ENCODE measurements around the gene MYBPC3. TPM values are rescaled to one million over a fixed set of nuclear protein-coding genes. Genes with fewer than 3 reads are reported as not detected.

Gene MYBPC3
- total RNA-seq, 4 donors from 2014 or later = 0.21 to 0.57 TPM; not detected in 2

GRCh38 chr11:47377571-47378009 lies 25.1 kb upstream of the MYBPC3 start:
- Histone ChIP-seq H3K4me1 (peaks cover 8% of the 10 kb centered on the region), H3K4me3 (peak overlapping the region; percentile 42), H3K27ac (peak overlapping the region; percentile 71), H3K36me3 (no peaks in the 10 kb centered on the region), H3K9me3 (no peaks in the 10 kb centered on the region), H3K27me3 (no peaks in the 10 kb centered on the region)
- no peak for DNase-seq (ENCODE audit: low spot score in 2 of 2)
- TF ChIP-seq CTCF (IDR thresholded peaks at IDR 0.05) (no peak), POLR2AphosphoS5 (IDR thresholded peaks at IDR 0.05) (no peak)
- WGBS = 79% methylated on average over 5 of the region's 5 CpGs

DNA sequence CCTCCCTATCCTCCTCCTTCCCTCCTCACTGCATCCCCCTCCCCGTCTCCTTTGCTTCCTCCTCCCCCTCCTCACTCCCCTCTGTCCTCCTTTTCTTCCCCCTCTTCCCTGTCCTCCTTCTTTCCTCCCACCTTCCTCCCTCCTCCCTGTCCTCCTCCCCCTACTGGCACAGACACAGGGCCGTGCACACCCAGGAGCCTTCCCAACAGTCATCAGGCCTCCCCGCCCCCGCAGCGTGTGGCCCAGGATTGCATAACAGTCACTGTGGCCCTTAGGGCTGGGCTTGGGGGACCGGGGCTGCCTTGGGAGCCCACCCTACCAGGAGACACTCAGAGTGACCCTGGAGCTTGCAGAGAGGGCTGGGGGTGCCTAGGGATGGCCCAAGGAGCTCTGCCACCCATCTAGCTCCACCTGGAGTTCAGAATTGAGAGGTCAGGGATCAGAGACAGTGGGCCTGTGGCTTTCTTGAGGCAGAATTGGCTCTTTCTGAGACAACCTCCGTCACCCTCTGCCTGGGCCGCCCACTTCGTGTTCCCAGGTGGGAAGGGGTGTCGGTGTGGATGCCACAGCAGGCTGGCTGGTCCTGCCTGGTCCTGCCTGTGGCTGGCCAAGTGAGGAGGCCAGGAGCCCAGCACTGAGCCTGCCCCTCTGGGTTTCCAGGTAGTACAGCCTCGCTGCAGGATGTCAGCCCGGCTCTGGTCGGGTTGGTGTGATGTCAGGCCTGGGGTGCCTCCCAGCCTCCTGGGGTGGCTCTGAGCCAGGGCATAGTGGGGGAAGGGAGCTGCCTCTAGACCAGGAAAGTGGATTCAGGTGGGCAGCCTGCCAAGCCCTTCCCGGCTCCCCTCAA lies 24.2 kb upstream of the MYBPC3 start:
- peak overlapping the region; percentile 71 for H3K27ac ChIP-seq
- no peak for DNase-seq (ENCODE audit: low spot score in 2 of 2)

DNA sequence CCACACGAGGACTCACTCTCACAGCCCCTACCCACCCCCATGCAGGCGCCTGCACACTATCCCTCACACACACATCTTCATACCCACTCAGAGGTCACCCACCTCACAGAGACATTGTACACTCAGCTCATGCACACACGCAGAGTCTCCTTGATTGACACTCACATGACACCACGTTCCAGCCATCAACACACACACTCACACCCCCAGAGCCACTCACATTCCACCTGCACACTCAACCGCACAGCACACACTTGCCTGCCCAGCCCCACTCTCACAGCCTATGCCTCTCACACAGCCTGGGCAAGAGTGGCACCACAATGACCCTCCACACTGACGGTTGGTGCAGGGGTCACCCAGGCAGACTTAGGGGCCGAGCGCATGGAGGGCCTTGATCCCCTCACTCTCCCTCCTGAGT lies 23.6 kb upstream of the MYBPC3 start:
- Histone ChIP-seq H3K36me3 (no peaks in the 10 kb centered on the region), H3K9me3 (no peaks in the 10 kb centered on the region), H3K4me3 (peak overlapping the region; percentile 42), H3K27ac (peak overlapping the region; percentile 10), H3K27me3 (no peaks in the 10 kb centered on the region), H3K4me1 (peaks cover 8% of the 10 kb centered on the region)
- no peak for TF ChIP-seq POLR2A (IDR thresholded peaks at IDR 0.05)
- TF ChIP-seq EP300 (IDR thresholded peaks at IDR 0.05) = no peak
- no peak for TF ChIP-seq CTCF (IDR thresholded peaks at IDR 0.05)
- no peak for TF ChIP-seq POLR2AphosphoS5 (IDR thresholded peaks at IDR 0.05)
- 76% methylated on average over 8 of the region's 8 CpGs for WGBS
- DNase-seq (ENCODE audit: low spot score in 2 of 2) = no peak

More for the DNA sequence above, 24.2 kb upstream of the MYBPC3 start:
- Histone ChIP-seq H3K27me3 (no peaks in the 10 kb centered on the region), H3K36me3 (no peaks in the 10 kb centered on the region), H3K4me1 (peaks cover 8% of the 10 kb centered on the region), H3K9me3 (no peaks in the 10 kb centered on the region), H3K4me3 (peak overlapping the region; percentile 42)
- WGBS = 48% methylated on average over 6 of the region's 14 CpGs
- TF ChIP-seq POLR2A (IDR thresholded peaks at IDR 0.05) (no peak), EP300 (IDR thresholded peaks at IDR 0.05) (no peak), POLR2AphosphoS5 (IDR thresholded peaks at IDR 0.05) (no peak), CTCF (IDR thresholded peaks at IDR 0.05) (no peak)

DNA sequence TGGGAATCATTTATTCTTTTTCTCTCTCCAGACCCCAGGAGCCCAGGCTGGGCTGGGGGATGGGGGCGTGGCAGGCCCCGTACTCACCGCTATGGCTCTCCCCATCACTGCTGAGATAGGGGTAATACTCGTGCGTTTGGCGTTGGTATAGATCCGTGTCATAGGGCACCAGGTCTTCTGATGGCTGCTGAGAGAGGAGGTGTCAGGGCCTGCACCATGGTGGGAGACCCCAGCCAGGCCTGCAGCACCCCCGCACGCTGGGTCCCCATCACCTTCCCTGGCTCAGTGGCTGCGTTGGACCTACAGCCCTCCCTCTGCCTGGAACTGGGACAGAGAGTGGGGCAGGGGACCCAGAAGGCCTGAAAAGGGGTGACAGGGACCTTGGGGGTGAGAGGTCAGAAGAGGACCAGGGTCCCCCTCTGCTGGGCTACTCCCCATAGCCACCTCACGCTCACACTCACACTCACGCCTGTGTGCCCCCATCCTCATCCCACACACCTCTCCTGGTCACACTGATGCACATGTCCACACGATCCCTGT lies 23.1 kb upstream of the MYBPC3 start:
- Histone ChIP-seq H3K36me3 (no peaks in the 10 kb centered on the region), H3K4me1 (peaks cover 8% of the 10 kb centered on the region), H3K4me3 (peak overlapping the region; percentile 42), H3K9me3 (no peaks in the 10 kb centered on the region), H3K27ac (no peak overlapping the region), H3K27me3 (no peaks in the 10 kb centered on the region)
- DNase-seq (ENCODE audit: low spot score in 2 of 2) = no peak
- no peak for TF ChIP-seq POLR2AphosphoS5 (IDR thresholded peaks at IDR 0.05)
- no peak for TF ChIP-seq CTCF (IDR thresholded peaks at IDR 0.05)
- no peak for TF ChIP-seq EP300 (IDR thresholded peaks at IDR 0.05)
- TF ChIP-seq POLR2A (IDR thresholded peaks at IDR 0.05) = no peak
- 94% methylated on average over 4 of the region's 13 CpGs for WGBS

DNA sequence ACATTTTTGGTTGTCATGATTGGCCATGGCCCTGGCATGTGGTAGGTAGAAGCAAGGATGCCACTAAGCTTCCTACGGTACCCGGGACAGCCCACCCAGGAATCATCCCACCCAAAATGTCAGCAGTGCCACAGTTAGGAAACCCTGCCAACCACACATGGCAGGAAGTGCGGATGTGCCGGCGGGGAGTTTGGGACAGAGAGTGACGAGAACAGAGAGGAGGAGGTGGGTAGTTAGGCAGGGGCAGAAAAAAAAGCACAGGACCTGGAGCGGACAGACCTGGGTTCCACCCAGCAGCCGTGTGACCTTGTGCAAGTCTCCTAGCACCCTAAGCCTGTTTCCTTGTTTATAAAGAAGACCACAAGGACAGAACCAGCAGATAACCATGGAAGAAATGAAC lies 22.5 kb upstream of the MYBPC3 start:
- Histone ChIP-seq H3K27ac (no peak overlapping the region), H3K4me3 (no peak overlapping the region), H3K27me3 (no peaks in the 10 kb centered on the region), H3K36me3 (no peaks in the 10 kb centered on the region), H3K4me1 (peaks cover 8% of the 10 kb centered on the region), H3K9me3 (no peaks in the 10 kb centered on the region)
- TF ChIP-seq EP300 (IDR thresholded peaks at IDR 0.05) (no peak), POLR2A (IDR thresholded peaks at IDR 0.05) (no peak), POLR2AphosphoS5 (IDR thresholded peaks at IDR 0.05) (no peak), CTCF (IDR thresholded peaks at IDR 0.05) (no peak)
- DNase-seq (ENCODE audit: low spot score in 2 of 2) = no peak
- WGBS = 71% methylated on average over 8 of the region's 8 CpGs
